Activated CD8-positive, alpha-beta T cell treated with anti-CD3 and anti-CD28 coated beads, Interleukin-2, amount 10 ng/mL, durations not matched to agents 7 days and 5 days (primary cell): ENCODE data around the gene SGCE. TPM values are rescaled to one million over a fixed set of nuclear protein-coding genes. Genes with fewer than 3 reads are reported as not detected.

Source experiments
- ATAC-seq: fragments of 150-1000 bp; cut with Tn5 transposase; one replicate; pipeline ENCODE4 v1.10.0; 2021; ENCODE audit warnings: moderate library complexity
- CTCF ChIA-PET: fragments of 350-600 bp; sonication (Branson Sonifier 250); formaldehyde crosslinking; loops from one replicate; lab custom pipeline; 2021; ENCODE audit warnings: antibody characterized with exemption; lab: Charles Lee
- POLR2A ChIA-PET: fragments of 350-600 bp; sonication (Branson Sonifier 250); formaldehyde crosslinking; loops from one replicate; lab custom pipeline; 2021; ENCODE audit warnings: antibody characterized with exemption; lab: Charles Lee
- DNase-seq: peaks from one replicate; pipeline ENCODE4 v3.0.0-alpha.2; 2020
- H3K27ac Mint-ChIP-seq: one replicate; pipeline ENCODE4 v1.8.0; 2021; ENCODE audit warnings: mild to moderate bottlenecking, mixed read lengths
- H3K27me3 Mint-ChIP-seq: one replicate; pipeline ENCODE4 v1.8.0; 2021; ENCODE audit warnings: low read depth, mixed read lengths
- H3K36me3 Mint-ChIP-seq: one replicate; pipeline ENCODE4 v1.8.0; 2021; ENCODE audit warnings: low read depth, mixed read lengths
- H3K4me1 Mint-ChIP-seq: one replicate; pipeline ENCODE4 v1.8.0; 2021; ENCODE audit warnings: low read depth, mixed read lengths
- H3K4me3 Mint-ChIP-seq: one replicate; pipeline ENCODE4 v1.8.0; 2021; ENCODE audit warnings: mild to moderate bottlenecking, mixed read lengths
- H3K9me3 Mint-ChIP-seq: one replicate; pipeline ENCODE4 v1.8.0; 2022; ENCODE audit warnings: mixed read lengths; ENCODE audit not compliant: insufficient read depth
- total RNA-seq, 2 experiments: library from RNA; stranded (reverse); gene quantifications; one replicate each; pipeline ENCODE4 v1.2.3, GENCODE V29; 2021

Gene SGCE
- total RNA-seq, 2 experiments from 2014 or later = not detected

- Mint-ChIP-seq H3K4me3 (no peak overlapping the region), H3K27me3 (peaks cover 2% of the 10 kb centered on the region), H3K36me3 (no peaks in the 10 kb centered on the region), H3K9me3 (no peaks in the 10 kb centered on the region), H3K4me1 (no peaks in the 10 kb centered on the region), H3K27ac (no peak overlapping the region)
- no peak for DNase-seq
- ChIA-PET CTCF (interaction anchor here (0.5 kb wide), 1 partner anchor 227 kb away, joined by 3 read pairs; no protein-coding TSS in a partner anchor), POLR2A (no interaction called here)
- ATAC-seq = no peak
Measured at GRCh38 chr7:94676431-94676830, 20.5 kb upstream of the SGCE start.

GRCh38 chr7:94675356-94675755 is 19.4 kb upstream of the SGCE start:
- ChIA-PET CTCF (no interaction called here), POLR2A (no interaction called here)
- DNase-seq (no peak), ATAC-seq (no peak)
- Mint-ChIP-seq H3K36me3 (no peaks in the 10 kb centered on the region), H3K4me1 (no peaks in the 10 kb centered on the region), H3K4me3 (no peak overlapping the region), H3K27me3 (peaks cover 2% of the 10 kb centered on the region), H3K9me3 (no peaks in the 10 kb centered on the region), H3K27ac (no peak overlapping the region)

- no peaks in the 10 kb centered on the region for H3K9me3 Mint-ChIP-seq
- ATAC-seq (no peak), DNase-seq (no peak)
- no peaks in the 10 kb centered on the region for H3K27me3 Mint-ChIP-seq
- no peaks in the 10 kb centered on the region for H3K36me3 Mint-ChIP-seq
- H3K4me3 Mint-ChIP-seq = no peak overlapping the region
- H3K4me1 Mint-ChIP-seq = no peaks in the 10 kb centered on the region
- ChIA-PET POLR2A (no interaction called here), CTCF (no interaction called here)
- no peak overlapping the region for H3K27ac Mint-ChIP-seq
Measured at GRCh38 chr7:94671444-94672235, 15.7 kb upstream of the SGCE start.

GRCh38 chr7:94669773-94670495 is 14.0 kb upstream of the SGCE start:
- POLR2A ChIA-PET = no interaction called here
- Mint-ChIP-seq H3K4me1 (no peaks in the 10 kb centered on the region), H3K36me3 (no peaks in the 10 kb centered on the region), H3K4me3 (no peak overlapping the region), H3K9me3 (no peaks in the 10 kb centered on the region), H3K27me3 (no peaks in the 10 kb centered on the region), H3K27ac (no peak overlapping the region)
- ATAC-seq = no peak
- CTCF ChIA-PET = no interaction called here
- no peak for DNase-seq

- Mint-ChIP-seq H3K27ac (no peak overlapping the region), H3K4me1 (no peaks in the 10 kb centered on the region), H3K9me3 (no peaks in the 10 kb centered on the region), H3K27me3 (no peaks in the 10 kb centered on the region), H3K4me3 (no peak overlapping the region), H3K36me3 (no peaks in the 10 kb centered on the region)
- DNase-seq (no peak), ATAC-seq (no peak)
- POLR2A ChIA-PET = no interaction called here
- CTCF ChIA-PET = no interaction called here
Measured at GRCh38 chr7:94666879-94667587, 11.1 kb upstream of the SGCE start.

GRCh38 chr7:94665426-94665825 is 9.5 kb upstream of the SGCE start:
- no peaks in the 10 kb centered on the region for H3K4me1 Mint-ChIP-seq
- no peak overlapping the region for H3K4me3 Mint-ChIP-seq
- POLR2A ChIA-PET = no interaction called here
- ATAC-seq (no peak), DNase-seq (no peak)
- H3K27ac Mint-ChIP-seq = no peak overlapping the region
- CTCF ChIA-PET = no interaction called here
- no peaks in the 10 kb centered on the region for H3K9me3 Mint-ChIP-seq
- no peaks in the 10 kb centered on the region for H3K27me3 Mint-ChIP-seq
- H3K36me3 Mint-ChIP-seq = no peaks in the 10 kb centered on the region

GRCh38 chr7:94664023-94664422 is 8.1 kb upstream of the SGCE start:
- ATAC-seq = no peak
- Mint-ChIP-seq H3K9me3 (no peaks in the 10 kb centered on the region), H3K27me3 (no peaks in the 10 kb centered on the region), H3K36me3 (no peaks in the 10 kb centered on the region), H3K4me3 (no peak overlapping the region), H3K4me1 (no peaks in the 10 kb centered on the region), H3K27ac (no peak overlapping the region)
- ChIA-PET CTCF (no interaction called here), POLR2A (no interaction called here)
- DNase-seq = no peak

GRCh38 chr7:94662548-94662947 is 6.6 kb upstream of the SGCE start:
- no peaks in the 10 kb centered on the region for H3K9me3 Mint-ChIP-seq
- DNase-seq (no peak), ATAC-seq (no peak)
- no peaks in the 10 kb centered on the region for H3K36me3 Mint-ChIP-seq
- CTCF ChIA-PET = no interaction called here
- POLR2A ChIA-PET = no interaction called here
- no peaks in the 10 kb centered on the region for H3K4me1 Mint-ChIP-seq
- H3K27me3 Mint-ChIP-seq = no peaks in the 10 kb centered on the region
- no peak overlapping the region for H3K27ac Mint-ChIP-seq
- no peak overlapping the region for H3K4me3 Mint-ChIP-seq

- Mint-ChIP-seq H3K36me3 (no peaks in the 10 kb centered on the region), H3K4me3 (no peak overlapping the region), H3K9me3 (no peaks in the 10 kb centered on the region), H3K27ac (no peak overlapping the region), H3K4me1 (peaks cover 16% of the 10 kb centered on the region), H3K27me3 (peaks cover 11% of the 10 kb centered on the region)
- ATAC-seq (no peak), DNase-seq (no peak)
- CTCF ChIA-PET = no interaction called here
- POLR2A ChIA-PET = no interaction called here
Measured at GRCh38 chr7:94660006-94660405, 4.1 kb upstream of the SGCE start.

GRCh38 chr7:94658826-94659225 is 2.9 kb upstream of the SGCE start:
- ChIA-PET POLR2A (interaction anchor here (0.5 kb wide), 1 partner anchor 898 kb away, joined by 3 read pairs; no protein-coding TSS in a partner anchor), CTCF (interaction anchor here (0.8 kb wide), 1 partner anchor 210 kb away, joined by 3 read pairs; no protein-coding TSS in a partner anchor)
- Mint-ChIP-seq H3K36me3 (no peaks in the 10 kb centered on the region), H3K27me3 (peaks cover 17% of the 10 kb centered on the region), H3K9me3 (no peaks in the 10 kb centered on the region), H3K4me3 (no peak overlapping the region), H3K4me1 (peaks cover 21% of the 10 kb centered on the region), H3K27ac (no peak overlapping the region)
- no peak for ATAC-seq
- DNase-seq = no peak

GRCh38 chr7:94657771-94658693 is 2.1 kb upstream of the SGCE start:
- Mint-ChIP-seq H3K27me3 (peaks cover 17% of the 10 kb centered on the region), H3K27ac (peak overlapping the region; percentile 41), H3K9me3 (no peaks in the 10 kb centered on the region), H3K4me1 (peaks cover 21% of the 10 kb centered on the region), H3K4me3 (peak overlapping the region; percentile 73), H3K36me3 (no peaks in the 10 kb centered on the region)
- ChIA-PET CTCF (interaction anchor here (3.1 kb wide), 1 partner anchor 208 kb away, joined by 19 read pairs; no protein-coding TSS in a partner anchor), POLR2A (interaction anchor here (0.5 kb wide), 1 partner anchor 897 kb away, joined by 3 read pairs; no protein-coding TSS in a partner anchor)
- DNase-seq = peak; percentile 94
- peak; percentile 91 for ATAC-seq
